Measurements from ENCODE around the gene THYN1. TPM values are rescaled to one million over a fixed set of nuclear protein-coding genes. Genes with fewer than 3 reads are reported as not detected.
A peak's percentile ranks its signal among the peaks of the same experiment; 100 is the strongest.

The THYN1 gene
- total and polyA plus RNA-seq, 2 of the 13 experiments (the other 11 are each of a cell fraction or from before 2014, with no cell fraction given), result 36.1 to 87.6 TPM

DNA sequence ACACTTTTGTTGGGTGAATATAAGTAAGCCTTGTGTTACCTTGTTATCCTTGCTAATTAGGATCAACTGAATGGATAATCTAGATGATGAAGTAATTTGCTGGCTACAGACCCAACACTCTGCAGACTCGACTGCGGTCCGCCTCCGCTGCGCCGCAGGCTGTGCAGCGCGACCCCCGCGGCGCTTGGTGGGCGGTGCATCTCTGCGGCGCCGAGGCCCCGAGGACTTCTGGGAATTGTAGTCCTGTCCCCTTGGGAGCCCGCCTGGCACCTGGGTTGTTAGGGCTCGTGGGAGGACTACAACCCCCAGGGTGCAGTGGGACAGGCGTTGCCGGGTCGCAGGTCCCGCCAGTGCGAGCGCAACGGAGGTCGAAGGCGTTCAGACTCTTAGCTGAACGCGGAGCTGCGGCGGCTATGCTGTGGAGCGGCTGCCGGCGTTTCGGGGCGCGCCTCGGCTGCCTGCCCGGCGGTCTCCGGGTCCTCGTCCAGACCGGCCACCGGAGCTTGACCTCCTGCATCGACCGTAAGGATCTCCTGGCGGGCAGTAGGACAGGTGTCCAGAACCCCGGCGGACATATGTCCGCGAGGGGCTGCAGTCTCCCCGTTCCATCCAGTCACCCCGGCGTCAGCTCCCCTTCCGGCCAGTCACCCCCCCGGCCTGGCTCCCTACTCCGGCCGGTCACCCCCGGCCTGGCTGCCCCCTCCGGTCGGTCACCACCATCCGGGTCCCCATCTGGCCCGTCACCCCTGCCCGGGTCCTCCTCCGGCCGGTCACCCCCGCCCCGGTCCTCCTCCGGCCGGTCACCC is at the start of gene THYN1, which contains the start of gene ACAD8 (continued):
- TF ChIP-seq DPF2 (CRISPR knock-in tag; IDR thresholded peaks at IDR 0.05; ENCODE audit: borderline replicate concordance, low read depth) (no peak), ZNF24 (IDR thresholded peaks at IDR 0.05) (no peak), ATF7-NPFF (CRISPR knock-in tag; IDR thresholded peaks at IDR 0.05; ENCODE audit: low read depth) (0 out of 2 replicates have a peak, but pooled peaks have one; percentile 13), SAFB2 (CRISPR knock-in tag; IDR thresholded peaks at IDR 0.05; ENCODE audit: borderline replicate concordance, low read depth) (no peak), MTA3 (CRISPR knock-in tag; IDR thresholded peaks at IDR 0.05) (no peak), MIXL1 (CRISPR knock-in tag; IDR thresholded peaks at IDR 0.05) (peak; percentile 62), SRSF4 (IDR thresholded peaks at IDR 0.05; ENCODE audit: low read depth, low read length, poor library complexity, severe bottlenecking) (no peak), ZFP36L2 (CRISPR knock-in tag; IDR thresholded peaks at IDR 0.05) (no peak), BATF2 (CRISPR knock-in tag; IDR thresholded peaks at IDR 0.05) (no peak), ZFP41 (CRISPR knock-in tag; IDR thresholded peaks at IDR 0.05; ENCODE audit: borderline replicate concordance) (no peak), ZNF143 (CRISPR knock-in tag; IDR thresholded peaks at IDR 0.05) (peak; percentile 99), ZNF446 (CRISPR knock-in tag; IDR thresholded peaks at IDR 0.05) (peak; percentile 49; the same call in 1 of the 2 replicates), ZNF333 (CRISPR knock-in tag; IDR thresholded peaks at IDR 0.05; ENCODE audit: borderline replicate concordance) (no peak), ZNF850 (CRISPR knock-in tag; conservative IDR thresholded peaks at IDR 0.05) (no peak), HIVEP1 (CRISPR knock-in tag; IDR thresholded peaks at IDR 0.05) (0 out of 2 replicates have a peak, but pooled peaks have one; percentile 17), ZNF839 (CRISPR knock-in tag; IDR thresholded peaks at IDR 0.05; ENCODE audit: borderline replicate concordance) (no peak), ZNF709 (CRISPR knock-in tag; IDR thresholded peaks at IDR 0.05) (no peak), ZMYM4 (CRISPR knock-in tag; IDR thresholded peaks at IDR 0.05) (peak; percentile 60; the same call in 1 of the 2 replicates), ZNF33B (CRISPR knock-in tag; IDR thresholded peaks at IDR 0.05) (0 out of 2 replicates have a peak, but pooled peaks have one; percentile 58), ZMAT3 (CRISPR knock-in tag; conservative IDR thresholded peaks at IDR 0.05) (peak; percentile 27; the same call in 1 of the 2 replicates), ISX (CRISPR knock-in tag; conservative IDR thresholded peaks at IDR 0.05) (no peak), RAD51 (IDR thresholded peaks at IDR 0.05; ENCODE audit: borderline replicate concordance) (no peak), ARID2 (CRISPR knock-in tag; IDR thresholded peaks at IDR 0.05; ENCODE audit: borderline replicate concordance) (no peak)
- TF ChIP-seq, protein P1, sequence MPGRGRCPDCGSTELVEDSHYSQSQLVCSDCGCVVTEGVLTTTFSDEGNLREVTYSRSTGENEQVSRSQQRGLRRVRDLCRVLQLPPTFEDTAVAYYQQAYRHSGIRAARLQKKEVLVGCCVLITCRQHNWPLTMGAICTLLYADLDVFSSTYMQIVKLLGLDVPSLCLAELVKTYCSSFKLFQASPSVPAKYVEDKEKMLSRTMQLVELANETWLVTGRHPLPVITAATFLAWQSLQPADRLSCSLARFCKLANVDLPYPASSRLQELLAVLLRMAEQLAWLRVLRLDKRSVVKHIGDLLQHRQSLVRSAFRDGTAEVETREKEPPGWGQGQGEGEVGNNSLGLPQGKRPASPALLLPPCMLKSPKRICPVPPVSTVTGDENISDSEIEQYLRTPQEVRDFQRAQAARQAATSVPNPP (CRISPR knock-in tag; IDR thresholded peaks at IDR 0.05), result no peak
- TF ChIP-seq, protein P2, sequence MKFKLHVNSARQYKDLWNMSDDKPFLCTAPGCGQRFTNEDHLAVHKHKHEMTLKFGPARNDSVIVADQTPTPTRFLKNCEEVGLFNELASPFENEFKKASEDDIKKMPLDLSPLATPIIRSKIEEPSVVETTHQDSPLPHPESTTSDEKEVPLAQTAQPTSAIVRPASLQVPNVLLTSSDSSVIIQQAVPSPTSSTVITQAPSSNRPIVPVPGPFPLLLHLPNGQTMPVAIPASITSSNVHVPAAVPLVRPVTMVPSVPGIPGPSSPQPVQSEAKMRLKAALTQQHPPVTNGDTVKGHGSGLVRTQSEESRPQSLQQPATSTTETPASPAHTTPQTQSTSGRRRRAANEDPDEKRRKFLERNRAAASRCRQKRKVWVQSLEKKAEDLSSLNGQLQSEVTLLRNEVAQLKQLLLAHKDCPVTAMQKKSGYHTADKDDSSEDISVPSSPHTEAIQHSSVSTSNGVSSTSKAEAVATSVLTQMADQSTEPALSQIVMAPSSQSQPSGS (CRISPR knock-in tag; IDR thresholded peaks at IDR 0.05), result 0 out of 2 replicates have a peak, but pooled peaks have one; percentile 52
